Measurements from ENCODE around the gene RACGAP1. TPM values are rescaled to one million over a fixed set of nuclear protein-coding genes. Genes with fewer than 3 reads are reported as not detected.

RACGAP1 gene
- total RNA-seq (11.3 and 14.2 TPM in 2 replicates), polyA plus RNA-seq (4.1 TPM in 2 replicates), polyA minus RNA-seq (6.5 and 8.0 TPM in 2 replicates)
- total RNA-seq (2013) = 8.6 TPM

- no peaks in the 10 kb centered on the region for H3K27me3 ChIP-seq (replicated peaks in 1 of 4; ENCODE audit: control extremely low read depth in 1 of 4, control insufficient read depth in 3 of 4, insufficient read depth in 4 of 4, low read length in 3 of 4)
- intact Hi-C loops (cut with micrococcal nuclease) = loop anchor here (1.0 kb wide), 4 partner anchors 60 to 258 kb away; partner anchors contain the start of genes BCDIN3D, LIMA1 and SMARCD1
- 0% methylated on average over 38 of the region's 47 CpGs for WGBS (ENCODE audit: insufficient coverage)
Observed at GRCh38 chr12:50025187-50026059, at the start of gene RACGAP1. Gene RACGAP1 (minus strand): TSS chr12:50025494. CDS start chr12:50016715, 8,779 bp downstream.

More at GRCh38 chr12:50025187-50026059, at the start of gene RACGAP1:
- H3K9me3 Mint-ChIP-seq (ENCODE audit: insufficient read depth) = no peaks in the 10 kb centered on the region
- peak; percentile 97 for ATAC-seq (ENCODE audit: low read depth)
- H3K4me1 ChIP-seq (ENCODE audit: control insufficient read depth in 2 of 2, insufficient read depth in 2 of 2, low read length in 2 of 2) = peaks cover 8 to 10% of the 10 kb centered on the region in 2 donors
- H3K4me2 ChIP-seq (replicated peaks; ENCODE audit: low read depth, low read length, poor library complexity, severe bottlenecking) = peak within 1 kb of the TSS; percentile 84
- H3K27me3 Mint-ChIP-seq = no peaks in the 10 kb centered on the region
- no peaks in the 10 kb centered on the region for H4K20me1 ChIP-seq (ENCODE audit: control insufficient read depth, insufficient read depth, low read length, poor library complexity, severe bottlenecking)
- peak within 1 kb of the TSS; percentile 70 for H3K9ac ChIP-seq (ENCODE audit: low read length)
- ChIA-PET CTCF (interaction anchor here (0.7 to 2.5 kb wide), 8 partner anchors 13 to 282 kb away, joined by 3 to 17 read pairs (median 4); partner anchors contain the start of genes COX14 and SMARCD1), POLR2A (interaction anchor here (0.6 to 1.4 kb wide), 4 partner anchors 60 to 598 kb away, joined by 3 to 7 read pairs (median 6); partner anchors contain the start of genes COX14 and SMARCD1)
- peak within 1 kb of the TSS; percentile 44 to 75 (median 65) for H3K4me3 ChIP-seq (ENCODE audit: control extremely low read depth in 1 of 5, extremely low read depth in 1 of 5, insufficient read depth in 1 of 5, low read depth in 2 of 5, low read length in 4 of 5)
- DNase-seq = peak; percentile 99
- H3K27ac Mint-ChIP-seq = peak within 1 kb of the TSS; percentile 85
- H2AFZ ChIP-seq (ENCODE audit: insufficient read depth, low read depth, low read length, poor library complexity, severe bottlenecking) = peak within 1 kb of the TSS; percentile 85
- no peaks in the 10 kb centered on the region for H3K9me3 ChIP-seq (ENCODE audit: control extremely low read depth in 1 of 3, control insufficient read depth in 2 of 3, insufficient read depth in 1 of 3, low read length in 2 of 3)
- peaks cover 17% of the 10 kb centered on the region for H3K4me1 Mint-ChIP-seq
- TF ChIP-seq EZH2 (IDR thresholded peaks at IDR 0.05; ENCODE audit: borderline replicate concordance, insufficient read depth, low read depth, low read length, poor library complexity, severe bottlenecking) = no peak
- TF ChIP-seq CTCF (IDR thresholded peaks at IDR 0.05) = no peak
- peaks cover 45% of the 10 kb centered on the region for H3K79me2 ChIP-seq (ENCODE audit: control insufficient read depth, insufficient read depth, low read length)
- H3K27ac ChIP-seq (ENCODE audit: low read length in 2 of 2) = peak within 1 kb of the TSS; percentile 52 to 63
- peak within 1 kb of the TSS; percentile 94 for H3K4me3 Mint-ChIP-seq
- H3K36me3 ChIP-seq (replicated peaks in 1 of 2; ENCODE audit: control extremely low read depth in 1 of 2, control insufficient read depth in 1 of 2, extremely low read depth in 1 of 2, insufficient read depth in 2 of 2, low read length in 1 of 2) = no peaks in the 10 kb centered on the region

All from B cell (primary cell).